GM18870 (cell line): ENCODE results near the gene NEUROD2.

Source experiments
- ATAC-seq: cut with Tn5 transposase; IDR thresholded peaks from one replicate; pipeline ENCODE4 v1.9.1; 2021; ENCODE audit warnings: moderate library complexity; ENCODE audit not compliant: unreplicated experiment

The NEUROD2 gene

GRCh38 chr17:39618956-39619785 lies 11.5 kb upstream of the NEUROD2 start:
- no peak for ATAC-seq

- no peak for ATAC-seq
Observed at GRCh38 chr17:39618246-39618913, 10.7 kb upstream of the NEUROD2 start.

GRCh38 chr17:39617446-39618245 lies 9.9 kb upstream of the NEUROD2 start:
- ATAC-seq = no peak

GRCh38 chr17:39617100-39617445 lies 9.4 kb upstream of the NEUROD2 start:
- no peak for ATAC-seq

GRCh38 chr17:39615434-39615833 lies 7.7 kb upstream of the NEUROD2 start:
- no peak for ATAC-seq

- ATAC-seq = no peak
Observed at GRCh38 chr17:39614545-39615157, 6.9 kb upstream of the NEUROD2 start.

- ATAC-seq = no peak
Observed at GRCh38 chr17:39612935-39613464, 5.3 kb upstream of the NEUROD2 start.

GRCh38 chr17:39612291-39612894 lies 4.7 kb upstream of the NEUROD2 start:
- ATAC-seq = no peak

GRCh38 chr17:39611401-39612112 lies 3.8 kb upstream of the NEUROD2 start:
- no peak for ATAC-seq

GRCh38 chr17:39609416-39610025 lies 1.8 kb upstream of the NEUROD2 start:
- no peak for ATAC-seq

GRCh38 chr17:39608142-39608981 lies 642 bp upstream of the NEUROD2 start:
- ATAC-seq = no peak

GRCh38 chr17:39607057-39607850 lies 466 bp downstream of the NEUROD2 start:
- no peak for ATAC-seq

- ATAC-seq = no peak
Observed at GRCh38 chr17:39606434-39607056, 1.2 kb downstream of the NEUROD2 start.

GRCh38 chr17:39605492-39606433 lies 2.0 kb downstream of the NEUROD2 start:
- ATAC-seq = no peak

- no peak for ATAC-seq
Observed at GRCh38 chr17:39604911-39605491, 2.7 kb downstream of the NEUROD2 start.
